ENCODE measurements around the gene PLPP3.

- TF ChIP-seq SIN3A (IDR thresholded peaks at IDR 0.05; ENCODE audit: borderline replicate concordance, insufficient read depth, low read length) (no peak), POLR2AphosphoS5 (IDR thresholded peaks at IDR 0.05; ENCODE audit: low read depth, low read length) (no peak)
These were observed 130.6 kb downstream of the PLPP3 start for GRCh38 chr1:56448529-56449300.

Data from PFSK-1 (cell line).